K562 (cell line): ENCODE measurements around the gene MTERF4. TPM values are rescaled to one million over a fixed set of nuclear protein-coding genes. Genes with fewer than 3 reads are reported as not detected.

Experiments used
- ETS1 ChIP-seq: conservative IDR thresholded peaks from 2 replicates; pipeline ENCODE4 v1.6.1; 2011; ENCODE audit warnings: low read depth, mild to moderate bottlenecking, low read length; ENCODE audit not compliant: control insufficient read depth
- GTF2E2 ChIP-seq: fragments of 200-800 bp; sonication (Bioruptor generic); IDR thresholded peaks from 2 replicates; pipeline ENCODE4 v1.6.1; 2016; ENCODE audit warnings: missing genetic modification characterization, missing compliant biosample characterization
- NFIC ChIP-seq: fragments of 450-650 bp; IDR thresholded peaks from 2 replicates; pipeline ENCODE4 v1.6.1; 2017; ENCODE audit warnings: mild to moderate bottlenecking, inconsistent platforms
- SMAD4 ChIP-seq: fragments of 250-450 bp; sonication (Bioruptor Pico); conservative IDR thresholded peaks from 2 replicates; pipeline ENCODE4 v1.8.0; 2021; ENCODE audit warnings: inconsistent platforms, mild to moderate bottlenecking, moderate library complexity
- TCF7 ChIP-seq: sonication (generic); IDR thresholded peaks from 2 replicates; pipeline ENCODE4 v1.6.1; 2016; ENCODE audit warnings: antibody characterized with exemption, borderline replicate concordance
- ZNF384 ChIP-seq: IDR thresholded peaks from 2 replicates; pipeline ENCODE4 v1.6.1; 2012; ENCODE audit warnings: low read depth, low read length, improper control_type of control experiment
- ZNF75A ChIP-seq: fragments of 450-650 bp; formaldehyde crosslinking; IDR thresholded peaks from 2 replicates; pipeline ENCODE4 v1.4.0; 2020; ENCODE audit warnings: mild to moderate bottlenecking
- polyA plus RNA-seq, 8 experiments: library from polyadenylated mRNA; depleted of rRNA in 4 of 8; stranded (reverse) in 5 of 8; unstranded in 3 of 8; fragments of >200 nt; fragmentation: Nextera tagmentation in 2 of 8; fragmentation: Illumina TruSeq in 1 of 8; extraction: Ambion mirVana in 2 of 8; extraction: Trizol in 1 of 8; gene quantifications; 2 replicates each; pipeline versions ENCODE4 v1.2.1 to v1.2.3, GENCODE V29; 2011 to 2014; ENCODE audit warnings: inconsistent platforms in 1 of 8, missing spikeins in 1 of 8
- total RNA-seq, 7 experiments: library from RNA; depleted of rRNA in 6 of 7; stranded (reverse); fragments of >200 nt in 6 of 7; fragmentation: Illumina TruSeq in 2 of 7; extraction: Trizol in 2 of 7; gene quantifications; 2 replicates each; pipeline versions ENCODE4 v1.2.1 to v1.2.3, GENCODE V29; 2011 to 2021; ENCODE audit warnings: low replicate concordance in 1 of 7
- TF ChIP-seq, protein P1 (sequence below): fragments of 450-650 bp; IDR thresholded peaks from 2 replicates; pipeline ENCODE4 v1.6.1; 2016; ENCODE audit warnings: low read depth, mild to moderate bottlenecking, moderate library complexity
- TF ChIP-seq, protein P2 (sequence below): sonication (generic); formaldehyde crosslinking; IDR thresholded peaks from 2 replicates; pipeline ENCODE4 v1.8.1; 2023; ENCODE audit warnings: missing genetic modification reagents, mild to moderate bottlenecking, borderline replicate concordance
- TF ChIP-seq, protein P3 (sequence below), 2 experiments: fragments of 450-650 bp in 1 of 2; sonication (generic) in 1 of 2; formaldehyde crosslinking in 1 of 2; IDR thresholded peaks; 2 replicates each; pipeline versions ENCODE4 v1.7.1 to v1.9.0; 2016 to 2022; ENCODE audit warnings: inconsistent platforms in 1 of 2, mild to moderate bottlenecking in 1 of 2, missing genetic modification reagents in 1 of 2

Gene MTERF4
- total and polyA plus RNA-seq, 9 of the 15 experiments (the other 6 are each of a cell fraction or from before 2014, with no cell fraction given) = 15.3 to 29.6 (median 21.2) TPM

DNA sequence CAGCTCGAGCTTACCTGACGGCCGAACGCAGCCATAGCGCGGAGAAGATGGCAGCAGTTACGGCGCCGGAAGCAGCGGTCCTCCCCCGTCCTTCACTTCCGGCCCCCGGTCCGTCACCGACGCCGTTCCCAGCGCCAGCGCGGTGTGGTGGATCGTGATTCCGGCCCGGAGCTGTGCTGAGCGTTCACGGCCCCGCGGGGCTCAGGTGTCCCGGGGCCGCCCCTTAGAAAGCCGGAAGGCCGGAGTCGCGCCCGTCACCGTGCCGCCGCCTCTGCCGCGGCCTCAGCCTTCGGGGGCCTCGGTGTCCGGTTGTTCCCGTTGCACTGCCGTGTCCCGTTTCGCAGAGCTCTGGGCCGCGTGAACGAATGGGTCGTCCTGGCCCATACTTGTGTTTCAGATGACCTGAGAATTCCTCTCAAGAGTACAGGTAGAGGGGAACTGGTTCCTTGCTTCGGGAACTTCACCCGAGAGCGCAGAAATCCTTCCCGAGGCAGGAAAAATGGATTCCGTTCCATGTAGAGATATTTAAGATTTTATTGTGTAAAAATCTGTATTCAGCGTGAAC is at the start of gene MTERF4 (continued):
- TF ChIP-seq, protein P1, sequence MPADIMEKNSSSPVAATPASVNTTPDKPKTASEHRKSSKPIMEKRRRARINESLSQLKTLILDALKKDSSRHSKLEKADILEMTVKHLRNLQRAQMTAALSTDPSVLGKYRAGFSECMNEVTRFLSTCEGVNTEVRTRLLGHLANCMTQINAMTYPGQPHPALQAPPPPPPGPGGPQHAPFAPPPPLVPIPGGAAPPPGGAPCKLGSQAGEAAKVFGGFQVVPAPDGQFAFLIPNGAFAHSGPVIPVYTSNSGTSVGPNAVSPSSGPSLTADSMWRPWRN = no peak
- TF ChIP-seq NFIC (peak; percentile 54), SMAD4 (CRISPR knock-in tag) (no peak; the same call in 1 of the 2 replicates), TCF7 (no peak), ETS1 (peak; percentile 84; the same call in 1 of the 2 replicates), ZNF75A (CRISPR knock-in tag) (no peak), GTF2E2 (tag) (peak; percentile 85), ZNF384 (peak; percentile 50)
- TF ChIP-seq, protein P2, sequence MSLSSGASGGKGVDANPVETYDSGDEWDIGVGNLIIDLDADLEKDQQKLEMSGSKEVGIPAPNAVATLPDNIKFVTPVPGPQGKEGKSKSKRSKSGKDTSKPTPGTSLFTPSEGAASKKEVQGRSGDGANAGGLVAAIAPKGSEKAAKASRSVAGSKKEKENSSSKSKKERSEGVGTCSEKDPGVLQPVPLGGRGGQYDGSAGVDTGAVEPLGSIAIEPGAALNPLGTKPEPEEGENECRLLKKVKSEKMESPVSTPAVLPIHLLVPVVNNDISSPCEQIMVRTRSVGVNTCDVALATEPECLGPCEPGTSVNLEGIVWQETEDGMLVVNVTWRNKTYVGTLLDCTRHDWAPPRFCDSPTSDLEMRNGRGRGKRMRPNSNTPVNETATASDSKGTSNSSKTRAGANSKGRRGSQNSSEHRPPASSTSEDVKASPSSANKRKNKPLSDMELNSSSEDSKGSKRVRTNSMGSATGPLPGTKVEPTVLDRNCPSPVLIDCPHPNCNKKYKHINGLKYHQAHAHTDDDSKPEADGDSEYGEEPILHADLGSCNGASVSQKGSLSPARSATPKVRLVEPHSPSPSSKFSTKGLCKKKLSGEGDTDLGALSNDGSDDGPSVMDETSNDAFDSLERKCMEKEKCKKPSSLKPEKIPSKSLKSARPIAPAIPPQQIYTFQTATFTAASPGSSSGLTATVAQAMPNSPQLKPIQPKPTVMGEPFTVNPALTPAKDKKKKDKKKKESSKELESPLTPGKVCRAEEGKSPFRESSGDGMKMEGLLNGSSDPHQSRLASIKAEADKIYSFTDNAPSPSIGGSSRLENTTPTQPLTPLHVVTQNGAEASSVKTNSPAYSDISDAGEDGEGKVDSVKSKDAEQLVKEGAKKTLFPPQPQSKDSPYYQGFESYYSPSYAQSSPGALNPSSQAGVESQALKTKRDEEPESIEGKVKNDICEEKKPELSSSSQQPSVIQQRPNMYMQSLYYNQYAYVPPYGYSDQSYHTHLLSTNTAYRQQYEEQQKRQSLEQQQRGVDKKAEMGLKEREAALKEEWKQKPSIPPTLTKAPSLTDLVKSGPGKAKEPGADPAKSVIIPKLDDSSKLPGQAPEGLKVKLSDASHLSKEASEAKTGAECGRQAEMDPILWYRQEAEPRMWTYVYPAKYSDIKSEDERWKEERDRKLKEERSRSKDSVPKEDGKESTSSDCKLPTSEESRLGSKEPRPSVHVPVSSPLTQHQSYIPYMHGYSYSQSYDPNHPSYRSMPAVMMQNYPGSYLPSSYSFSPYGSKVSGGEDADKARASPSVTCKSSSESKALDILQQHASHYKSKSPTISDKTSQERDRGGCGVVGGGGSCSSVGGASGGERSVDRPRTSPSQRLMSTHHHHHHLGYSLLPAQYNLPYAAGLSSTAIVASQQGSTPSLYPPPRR = no peak
- TF ChIP-seq, protein P3, sequence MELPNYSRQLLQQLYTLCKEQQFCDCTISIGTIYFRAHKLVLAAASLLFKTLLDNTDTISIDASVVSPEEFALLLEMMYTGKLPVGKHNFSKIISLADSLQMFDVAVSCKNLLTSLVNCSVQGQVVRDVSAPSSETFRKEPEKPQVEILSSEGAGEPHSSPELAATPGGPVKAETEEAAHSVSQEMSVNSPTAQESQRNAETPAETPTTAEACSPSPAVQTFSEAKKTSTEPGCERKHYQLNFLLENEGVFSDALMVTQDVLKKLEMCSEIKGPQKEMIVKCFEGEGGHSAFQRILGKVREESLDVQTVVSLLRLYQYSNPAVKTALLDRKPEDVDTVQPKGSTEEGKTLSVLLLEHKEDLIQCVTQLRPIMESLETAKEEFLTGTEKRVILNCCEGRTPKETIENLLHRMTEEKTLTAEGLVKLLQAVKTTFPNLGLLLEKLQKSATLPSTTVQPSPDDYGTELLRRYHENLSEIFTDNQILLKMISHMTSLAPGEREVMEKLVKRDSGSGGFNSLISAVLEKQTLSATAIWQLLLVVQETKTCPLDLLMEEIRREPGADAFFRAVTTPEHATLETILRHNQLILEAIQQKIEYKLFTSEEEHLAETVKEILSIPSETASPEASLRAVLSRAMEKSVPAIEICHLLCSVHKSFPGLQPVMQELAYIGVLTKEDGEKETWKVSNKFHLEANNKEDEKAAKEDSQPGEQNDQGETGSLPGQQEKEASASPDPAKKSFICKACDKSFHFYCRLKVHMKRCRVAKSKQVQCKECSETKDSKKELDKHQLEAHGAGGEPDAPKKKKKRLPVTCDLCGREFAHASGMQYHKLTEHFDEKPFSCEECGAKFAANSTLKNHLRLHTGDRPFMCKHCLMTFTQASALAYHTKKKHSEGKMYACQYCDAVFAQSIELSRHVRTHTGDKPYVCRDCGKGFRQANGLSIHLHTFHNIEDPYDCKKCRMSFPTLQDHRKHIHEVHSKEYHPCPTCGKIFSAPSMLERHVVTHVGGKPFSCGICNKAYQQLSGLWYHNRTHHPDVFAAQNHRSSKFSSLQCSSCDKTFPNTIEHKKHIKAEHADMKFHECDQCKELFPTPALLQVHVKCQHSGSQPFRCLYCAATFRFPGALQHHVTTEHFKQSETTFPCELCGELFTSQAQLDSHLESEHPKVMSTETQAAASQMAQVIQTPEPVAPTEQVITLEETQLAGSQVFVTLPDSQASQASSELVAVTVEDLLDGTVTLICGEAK (IDR thresholded peaks at IDR 0.05) = peak; percentile 99
- TF ChIP-seq, protein P3 (CRISPR knock-in tag; IDR thresholded peaks at IDR 0.05) = no peak
